ENCODE measurements around the gene LIMA1. TPM values are rescaled to one million over a fixed set of nuclear protein-coding genes. Genes with fewer than 3 reads are reported as not detected.
A peak's percentile ranks its signal among the peaks of the same experiment; 100 is the strongest.

Gene LIMA1
- total and polyA plus RNA-seq, 9 of the 15 experiments (the other 6 are each of a cell fraction or from before 2014, with no cell fraction given): 20.2 to 37.8 (median 27.3) TPM

DNA sequence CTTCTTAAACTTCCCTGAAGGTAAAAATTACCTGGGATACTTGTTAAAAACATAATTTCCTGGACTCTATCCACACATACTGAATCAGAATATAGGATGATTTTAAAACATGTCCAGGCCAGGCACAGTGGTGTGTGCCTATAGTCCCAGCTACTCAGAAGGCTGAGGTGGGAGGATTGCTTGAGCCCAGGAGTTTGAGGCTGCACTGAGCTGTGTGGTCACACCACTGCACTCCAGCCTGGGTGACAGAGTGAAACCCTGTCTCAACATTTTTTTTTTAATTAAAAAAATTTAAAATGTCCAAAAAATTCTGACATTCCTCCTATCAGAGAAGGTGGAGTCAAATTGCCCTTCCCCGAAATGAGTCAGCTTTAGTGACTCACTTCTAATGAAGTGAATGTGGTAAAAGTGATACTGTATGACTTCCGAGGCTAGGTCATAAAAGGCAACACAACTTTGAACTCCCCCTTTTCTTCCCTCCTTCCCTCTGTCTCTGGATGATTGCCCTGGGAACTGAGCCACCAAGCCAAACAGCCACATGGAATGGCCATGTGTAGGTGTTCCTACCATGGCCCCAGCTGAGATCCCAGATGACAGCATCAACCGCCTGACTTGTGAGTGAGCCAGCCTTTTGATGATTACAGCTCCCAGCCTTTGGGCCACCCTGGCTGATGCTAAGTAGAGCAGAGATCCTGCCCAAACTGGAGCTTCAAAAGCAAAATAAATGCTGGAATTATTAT is 36.3 kb downstream of the LIMA1 start (continued):
- TF ChIP-seq REST (IDR thresholded peaks at IDR 0.05; ENCODE audit: borderline replicate concordance) (no peak; the same call in 1 of the 2 replicates), REST (CRISPR knock-in tag; IDR thresholded peaks at IDR 0.05; ENCODE audit: low read depth) (no peak), GATA2 (CRISPR knock-in tag; IDR thresholded peaks at IDR 0.05) (no peak), ZNF232 (CRISPR knock-in tag; IDR thresholded peaks at IDR 0.05) (no peak), HOMEZ (CRISPR knock-in tag; IDR thresholded peaks at IDR 0.05) (no peak), ID3 (CRISPR knock-in tag; IDR thresholded peaks at IDR 0.05) (no peak), ID3 (tag; IDR thresholded peaks at IDR 0.05) (no peak), CEBPZ (IDR thresholded peaks at IDR 0.05; ENCODE audit: borderline replicate concordance, low read depth, low read length) (no peak), EP300 (IDR thresholded peaks at IDR 0.05; ENCODE audit: low read length) (peak; percentile 85), KLF10 (CRISPR knock-in tag; IDR thresholded peaks at IDR 0.05) (no peak), EWSR1 (IDR thresholded peaks at IDR 0.05; ENCODE audit: borderline replicate concordance, low read depth, partially characterized antibody) (no peak), TEAD4 (IDR thresholded peaks at IDR 0.05; ENCODE audit: low read length) (peak; percentile 76), TEAD4 (CRISPR knock-in tag; IDR thresholded peaks at IDR 0.05; ENCODE audit: borderline replicate concordance) (no peak), HEY1 (CRISPR knock-in tag; IDR thresholded peaks at IDR 0.05; ENCODE audit: borderline replicate concordance) (no peak)
